HG02798 (cell line): Measurements from ENCODE around the gene FOXR1.
A peak's percentile ranks its signal among the peaks of the same experiment; 100 is the strongest.

Source experiments
- ATAC-seq: cut with Tn5 transposase; IDR thresholded peaks from one replicate; pipeline ENCODE4 v1.9.1; 2021; ENCODE audit warnings: mild to moderate bottlenecking; ENCODE audit not compliant: unreplicated experiment, poor library complexity

Gene FOXR1, protein sequence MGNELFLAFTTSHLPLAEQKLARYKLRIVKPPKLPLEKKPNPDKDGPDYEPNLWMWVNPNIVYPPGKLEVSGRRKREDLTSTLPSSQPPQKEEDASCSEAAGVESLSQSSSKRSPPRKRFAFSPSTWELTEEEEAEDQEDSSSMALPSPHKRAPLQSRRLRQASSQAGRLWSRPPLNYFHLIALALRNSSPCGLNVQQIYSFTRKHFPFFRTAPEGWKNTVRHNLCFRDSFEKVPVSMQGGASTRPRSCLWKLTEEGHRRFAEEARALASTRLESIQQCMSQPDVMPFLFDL

DNA sequence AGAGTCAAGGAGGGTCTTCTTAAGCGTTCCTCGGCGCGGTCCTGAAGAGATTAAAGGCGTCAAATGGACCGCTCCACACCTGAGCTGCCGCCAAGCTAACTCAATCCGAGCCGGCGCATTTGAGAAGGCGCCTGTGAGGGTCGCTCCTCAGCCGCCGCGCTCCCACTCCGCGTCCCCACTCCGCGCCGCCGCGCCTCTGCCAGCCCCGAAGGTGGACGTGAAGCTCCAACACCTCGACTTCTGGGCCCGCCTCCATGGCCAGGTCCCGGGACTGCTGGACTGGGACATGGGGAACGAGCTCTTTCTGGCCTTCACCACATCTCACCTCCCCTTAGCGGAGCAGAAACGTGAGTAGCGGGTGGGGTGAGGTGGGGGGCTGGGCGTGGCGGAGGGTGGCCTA, at the start of gene FOXR1:
TSS of gene FOXR1 (plus strand) at position 116 of the 400 bp plus-strand sequence. CDS start at position 287, 171 bp downstream.
- no peak for ATAC-seq

DNA sequence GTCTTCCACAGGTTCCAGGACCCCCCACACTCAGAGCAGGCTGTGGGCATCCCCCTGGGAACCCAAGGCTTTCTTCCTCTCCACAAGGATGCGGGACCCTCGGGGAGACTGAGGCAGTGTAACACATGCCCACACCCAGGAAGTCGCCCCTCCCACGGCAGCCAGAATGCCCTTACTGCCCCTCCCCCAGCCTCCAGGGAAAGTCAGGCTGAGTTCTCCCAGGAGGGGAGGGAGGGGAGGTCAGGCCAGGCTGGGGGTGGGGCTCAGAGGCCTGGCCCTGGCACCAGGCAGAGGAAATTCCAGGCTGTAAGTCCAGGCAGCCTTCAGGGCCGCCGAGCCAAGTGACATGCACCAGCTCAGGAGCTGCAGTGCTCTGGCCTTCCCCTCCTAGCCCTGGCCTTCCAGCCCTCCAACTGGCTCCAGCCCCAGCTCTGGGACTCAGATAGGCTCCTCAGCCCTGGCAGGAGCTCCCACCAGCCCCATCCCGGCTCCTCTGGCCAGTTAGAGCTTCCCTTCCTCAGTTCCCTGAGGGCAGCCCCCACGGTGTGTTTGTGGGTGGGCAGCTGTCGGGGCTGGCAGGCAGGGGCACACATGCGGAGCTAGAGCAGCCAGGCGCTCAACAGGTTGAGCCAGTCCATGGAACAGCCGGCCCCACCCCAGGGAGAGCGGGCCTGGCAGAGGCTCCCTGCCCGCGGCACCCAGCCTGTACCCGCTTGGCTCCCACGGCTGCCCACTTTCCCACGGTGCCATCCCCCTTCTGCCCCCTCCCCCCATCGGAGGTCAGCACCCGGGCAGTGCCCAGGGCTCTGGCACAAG, 49.4 kb upstream of the FOXR1 start:
- no peak for ATAC-seq

DNA sequence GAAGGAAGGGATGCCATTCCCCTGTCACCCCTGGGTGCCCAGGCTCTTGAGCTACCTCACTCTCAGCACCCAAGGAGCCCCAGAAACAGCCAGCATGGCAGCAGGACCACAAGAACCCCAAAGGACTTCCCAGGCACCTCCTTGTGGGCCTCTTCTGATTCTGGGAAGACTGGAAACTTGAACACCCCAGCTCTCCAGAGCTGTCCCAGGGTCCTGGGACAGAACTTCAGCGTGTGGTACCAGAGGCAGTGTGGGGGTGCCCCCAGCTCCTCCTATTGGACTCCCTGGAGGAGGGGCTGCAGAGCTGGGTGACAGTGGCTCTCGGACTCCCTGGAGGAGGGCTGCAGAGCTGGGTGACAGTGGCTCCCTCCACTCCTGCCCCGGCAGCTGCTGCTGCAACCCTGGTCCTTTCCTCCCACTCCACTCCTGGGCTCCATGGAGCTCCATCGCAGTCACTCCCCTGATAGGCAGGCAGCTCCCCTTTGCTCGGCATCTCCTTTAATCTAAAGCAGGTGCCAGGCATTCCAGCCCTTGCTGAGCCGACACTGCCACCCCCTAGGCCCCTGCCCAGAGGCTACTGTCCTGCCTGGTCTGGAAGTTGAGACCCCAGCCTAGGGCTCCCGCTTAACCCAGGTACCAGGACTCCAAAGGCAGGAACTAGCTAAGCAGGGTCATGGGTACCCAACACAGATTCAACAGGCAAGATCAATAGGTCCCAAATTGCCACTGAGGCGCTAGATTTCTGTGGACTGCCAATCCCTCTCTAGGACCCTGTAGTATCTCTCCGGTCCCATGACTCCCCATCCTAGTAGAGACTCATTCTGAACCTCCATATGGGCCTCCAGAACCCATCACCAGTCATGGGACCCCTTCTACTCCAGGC, 48.6 kb upstream of the FOXR1 start:
- ATAC-seq: no peak

DNA sequence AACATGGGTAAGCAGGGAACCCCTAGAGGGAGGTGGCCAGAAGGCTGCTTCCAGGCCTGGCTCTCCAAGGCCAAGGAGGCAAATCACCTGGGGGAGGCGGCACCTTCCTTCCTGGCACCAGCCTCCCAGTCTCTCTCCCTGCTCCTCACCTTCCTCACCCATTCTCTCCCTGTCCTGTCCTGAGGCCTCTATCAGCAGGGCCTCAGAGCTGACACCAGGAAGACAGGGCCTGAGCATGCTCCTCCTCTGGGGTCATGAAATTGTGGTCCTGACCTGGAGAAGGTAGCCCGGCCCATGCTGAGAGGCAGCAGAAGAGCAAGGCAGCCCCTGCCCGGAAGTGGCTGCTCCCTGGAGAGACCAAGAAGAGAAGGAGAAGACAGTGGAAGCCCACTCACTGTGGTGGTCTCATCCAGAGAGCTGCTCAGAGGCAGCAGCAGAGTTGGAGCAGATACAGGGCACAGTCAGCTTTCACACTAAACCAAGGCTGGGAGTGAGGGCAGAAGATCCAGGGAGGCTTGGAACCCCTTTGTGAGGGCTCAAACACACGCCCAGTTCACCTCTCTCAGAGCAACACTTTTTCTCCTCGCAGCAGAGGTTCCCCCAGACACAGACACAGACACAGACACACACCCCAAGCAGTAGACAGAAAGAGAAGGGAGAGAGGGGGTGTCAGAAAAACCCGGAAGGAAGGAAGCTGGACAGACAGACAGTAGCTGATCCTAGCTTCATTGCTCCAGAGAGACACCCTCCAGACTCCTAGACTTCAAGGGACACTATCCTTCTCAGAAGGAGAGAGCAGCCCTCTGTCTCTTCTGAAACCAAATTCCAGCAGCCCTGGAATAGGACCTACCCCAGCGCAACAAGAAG, 47.6 kb upstream of the FOXR1 start:
- no peak for ATAC-seq

GRCh38 chr11:118924591-118925585, 46.7 kb upstream of the FOXR1 start:
- ATAC-seq: no peak

DNA sequence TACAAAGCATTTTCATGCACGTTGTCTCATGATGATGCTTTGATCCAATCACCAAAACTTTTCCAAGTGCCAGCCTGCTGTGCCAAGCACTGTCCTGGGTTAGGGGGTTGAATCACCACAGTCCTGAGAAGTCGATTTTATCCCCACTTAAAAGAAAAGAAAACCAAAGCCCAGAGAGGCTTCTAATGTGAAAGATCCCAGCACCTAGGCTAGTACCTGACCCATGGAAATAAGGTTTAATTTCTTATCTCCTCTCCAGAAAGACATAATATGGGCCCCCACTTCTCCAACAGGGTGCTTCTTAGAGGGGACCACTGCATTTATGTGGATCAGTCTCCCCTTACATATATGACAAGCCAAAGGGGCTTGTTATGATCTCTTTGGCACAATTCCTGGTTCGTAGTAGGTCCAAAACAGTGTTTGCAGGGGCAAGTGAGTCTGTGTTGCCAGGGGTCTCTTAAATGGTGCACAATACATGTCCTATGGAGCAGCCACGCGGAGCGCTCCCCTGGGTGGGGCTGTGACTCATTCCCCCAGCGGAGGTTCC, 43.9 kb upstream of the FOXR1 start:
- no peak for ATAC-seq

DNA sequence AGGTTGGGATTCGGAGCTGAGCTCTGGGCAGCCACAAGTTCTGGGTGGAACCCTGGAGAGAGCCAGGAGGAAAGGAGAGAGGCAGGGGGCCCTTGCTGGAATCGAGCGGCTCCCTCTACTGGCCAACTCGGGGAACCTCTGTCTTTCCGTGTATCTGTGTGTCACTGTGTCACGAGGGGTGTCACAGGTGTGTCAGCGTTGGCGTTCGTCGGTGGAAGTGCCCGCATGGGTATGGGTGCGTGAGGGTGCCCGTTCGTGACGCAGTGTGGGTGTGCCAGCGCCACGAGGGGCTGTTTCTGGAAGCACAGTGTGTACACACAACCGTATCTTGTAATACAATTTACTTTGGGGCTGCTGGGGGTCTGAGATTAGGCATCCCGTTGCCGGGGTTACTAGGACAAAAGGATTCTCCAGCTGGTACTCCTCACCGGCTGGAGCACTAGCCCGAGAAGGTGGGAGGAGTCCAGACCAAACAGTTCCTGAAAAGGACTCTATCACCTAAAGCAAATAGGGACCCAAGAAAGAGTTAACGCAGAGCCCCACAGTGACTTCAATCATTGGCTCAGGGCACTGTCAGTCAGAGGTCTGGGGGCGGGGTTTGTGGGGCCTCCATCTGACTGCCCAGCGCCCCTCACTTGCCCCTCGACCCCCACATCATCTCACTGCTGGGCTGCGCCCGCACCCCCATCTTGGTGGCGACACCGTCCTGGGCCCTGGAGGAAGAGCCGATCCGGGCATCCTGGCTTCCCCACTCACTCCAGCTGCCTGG, 43.3 kb upstream of the FOXR1 start:
- peak; percentile 45 for ATAC-seq

DNA sequence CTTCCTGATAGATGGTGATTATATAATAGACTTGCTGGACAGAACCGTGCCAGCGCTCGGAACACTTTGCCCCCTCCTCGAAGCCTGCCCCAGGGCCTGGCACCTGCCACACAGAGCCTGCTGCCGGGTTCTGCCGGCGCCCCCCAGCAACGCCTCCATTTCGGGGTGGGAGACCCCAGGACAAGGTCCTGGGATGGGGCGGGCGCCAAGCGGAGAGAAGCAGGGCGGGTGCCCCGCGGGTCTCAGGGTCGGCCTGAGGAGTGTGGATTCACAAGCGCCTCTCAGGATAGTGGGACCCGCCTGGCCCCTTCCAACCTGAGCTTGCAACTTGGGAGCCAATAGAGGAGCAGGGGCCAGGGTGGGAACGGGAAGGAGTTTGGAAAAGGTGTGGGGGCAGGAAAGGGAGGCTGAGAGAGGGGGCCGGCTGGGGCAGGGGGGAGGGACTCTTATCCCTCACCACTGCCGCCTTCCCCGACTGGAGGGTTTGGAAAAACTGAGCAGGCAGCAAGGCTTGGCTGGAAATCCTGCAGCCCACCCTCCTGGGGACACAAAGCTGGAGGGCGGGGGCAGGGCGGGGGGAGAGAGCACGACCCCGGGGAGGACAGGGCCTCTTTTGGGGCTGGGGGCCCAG, 42.6 kb upstream of the FOXR1 start:
- ATAC-seq: peak; percentile 0

DNA sequence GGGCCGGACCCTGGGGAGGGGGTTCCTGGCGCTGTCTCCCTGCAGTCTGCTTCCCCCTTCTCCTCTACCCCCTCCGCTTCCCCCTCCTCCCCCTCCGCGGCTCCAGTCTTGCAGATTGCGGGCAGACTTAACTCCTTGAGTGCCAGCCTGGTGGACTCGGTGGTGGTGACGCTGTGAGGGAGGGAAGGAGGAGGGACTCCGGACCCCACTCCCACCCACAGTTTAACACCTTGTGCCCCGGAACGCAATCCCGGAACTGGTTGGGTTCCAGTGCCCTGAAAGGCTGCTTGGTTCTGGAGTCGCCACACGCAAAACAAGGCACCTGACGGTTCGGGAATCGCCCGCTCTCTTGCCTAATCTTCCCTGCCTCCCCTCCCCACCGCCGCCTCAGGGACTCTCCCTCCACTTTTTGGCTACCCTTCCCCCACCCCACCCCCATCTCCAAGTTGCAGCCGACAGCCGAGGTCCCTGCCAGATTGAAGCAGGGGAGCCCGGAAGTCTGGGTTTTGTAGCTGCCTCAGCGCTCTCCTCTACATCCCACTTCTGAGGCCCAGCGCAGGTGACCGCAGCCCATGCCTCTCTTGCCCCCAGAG, 42.0 kb upstream of the FOXR1 start:
- no peak for ATAC-seq

DNA sequence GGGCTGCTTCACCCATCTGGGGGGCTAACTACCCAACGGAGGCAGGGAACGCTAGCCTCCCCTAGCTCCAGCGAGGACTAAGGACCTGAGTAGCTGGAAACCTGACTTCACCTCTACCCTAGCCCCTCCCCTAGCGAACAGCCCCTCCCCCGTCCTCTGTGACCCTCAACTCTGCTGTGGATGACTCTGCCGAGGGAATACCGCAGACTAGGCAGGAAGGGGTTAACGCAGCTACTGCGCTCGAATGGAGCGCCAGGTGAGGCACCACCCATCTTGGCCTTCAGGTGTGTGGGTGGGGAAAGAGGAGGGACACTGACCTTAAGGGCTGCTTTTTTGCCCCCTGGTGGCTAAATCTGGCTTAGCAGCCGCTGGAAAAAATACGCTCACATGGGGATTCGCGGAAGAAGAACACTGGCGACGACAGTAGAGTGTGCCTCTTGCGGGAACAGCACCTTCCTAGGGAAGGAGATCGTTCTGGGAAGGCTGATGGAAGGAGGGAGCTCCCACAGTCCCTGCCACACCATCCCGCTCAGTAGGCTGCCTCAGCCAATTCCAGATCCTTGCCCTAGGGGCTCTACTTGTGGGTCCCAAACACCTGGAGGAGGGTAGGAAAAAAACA, 41.4 kb upstream of the FOXR1 start:
- peak; percentile 24 for ATAC-seq

DNA sequence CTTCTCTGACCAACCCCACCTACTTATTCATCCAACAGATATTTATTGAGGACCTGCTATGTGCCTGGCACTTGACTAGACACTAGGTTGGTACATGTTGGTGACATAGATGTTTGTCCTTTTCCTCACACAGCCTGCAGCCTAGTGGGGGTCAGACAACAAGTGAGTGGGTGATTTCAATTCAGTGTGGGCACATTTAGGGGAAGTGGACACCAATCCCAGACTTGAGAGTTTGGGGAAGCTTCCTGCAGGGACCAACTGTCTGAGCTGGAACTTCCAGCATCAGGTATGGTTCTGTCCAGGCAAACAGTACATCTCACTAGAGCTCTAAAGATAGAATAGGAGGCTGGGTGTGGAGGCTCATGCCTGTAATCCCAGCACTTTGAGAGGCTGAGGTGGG, 40.0 kb upstream of the FOXR1 start:
- ATAC-seq: no peak

DNA sequence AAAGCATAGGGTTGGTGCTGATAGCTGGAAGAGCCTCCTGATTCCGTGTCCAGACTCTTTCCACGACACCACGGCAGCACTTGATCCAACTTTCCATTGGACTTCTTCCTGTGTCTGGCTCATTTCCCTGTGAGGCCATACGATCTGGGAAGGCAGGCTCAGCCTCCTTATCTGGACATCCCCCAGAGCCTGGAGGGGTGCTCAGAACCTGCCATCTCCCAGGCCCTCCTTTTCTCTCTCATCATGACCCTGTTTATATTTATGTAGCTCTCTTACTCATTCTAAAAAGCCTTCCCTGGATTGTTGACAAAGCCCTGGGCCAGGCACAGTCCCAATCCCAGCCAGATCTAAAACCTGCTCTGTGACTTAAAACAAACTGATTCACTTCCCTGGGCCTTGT, 38.1 kb upstream of the FOXR1 start:
- no peak for ATAC-seq

DNA sequence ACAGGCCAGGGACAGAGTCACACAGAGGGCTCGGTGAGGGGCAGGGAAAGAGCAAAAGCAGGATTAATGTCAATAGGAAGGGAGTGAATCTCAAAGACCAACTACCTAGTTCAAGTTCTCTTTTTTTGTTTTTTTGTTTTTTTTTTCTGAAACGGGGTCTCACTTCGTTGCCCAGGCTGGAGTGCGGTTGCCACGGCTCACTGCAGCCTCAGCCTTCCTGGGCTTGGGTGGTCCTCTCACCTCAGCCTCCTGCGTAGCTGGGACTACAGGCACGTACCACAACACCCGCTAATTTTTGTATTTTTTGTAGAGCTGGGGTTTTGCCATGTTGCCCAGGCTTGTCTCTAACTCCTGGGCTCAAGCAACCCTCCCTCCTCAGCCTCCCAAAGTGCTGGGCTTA, 36.2 kb upstream of the FOXR1 start:
- ATAC-seq: no peak

GRCh38 chr11:118938491-118939403, 32.8 kb upstream of the FOXR1 start:
- ATAC-seq: no peak

DNA sequence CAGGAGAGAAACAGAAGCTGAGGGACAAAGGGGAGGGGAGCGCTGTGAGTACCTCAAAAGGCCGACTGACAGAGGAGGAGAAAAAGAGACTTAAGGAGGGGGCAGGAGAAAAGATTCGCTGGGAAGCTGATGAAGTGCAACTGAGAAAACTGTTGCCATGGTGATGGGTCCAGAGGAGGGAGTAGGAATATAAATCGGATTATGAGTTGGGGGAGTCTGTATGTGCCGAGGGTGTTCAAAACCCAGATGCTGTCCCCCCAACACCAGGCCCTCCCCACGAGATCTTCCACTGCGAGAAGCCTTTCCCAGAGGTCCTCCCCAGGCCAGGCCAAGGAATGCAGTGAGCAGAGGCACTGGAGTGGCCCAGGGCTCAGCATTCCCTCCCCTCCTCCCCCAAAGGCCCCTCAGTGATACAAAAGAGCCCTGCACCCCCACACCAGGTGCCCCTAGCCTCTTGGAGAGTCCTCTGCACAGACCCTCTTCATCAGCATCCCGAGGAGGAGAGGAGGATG, 32.1 kb upstream of the FOXR1 start:
- ATAC-seq: no peak
